Measurements from ENCODE around the gene WDR46. TPM values are rescaled to one million over a fixed set of nuclear protein-coding genes. Genes with fewer than 3 reads are reported as not detected.

The WDR46 gene
- total and polyA plus RNA-seq, 2 of the 13 experiments (the other 11 are each of a cell fraction or from before 2014, with no cell fraction given) = 47.4 to 105 TPM

DNA sequence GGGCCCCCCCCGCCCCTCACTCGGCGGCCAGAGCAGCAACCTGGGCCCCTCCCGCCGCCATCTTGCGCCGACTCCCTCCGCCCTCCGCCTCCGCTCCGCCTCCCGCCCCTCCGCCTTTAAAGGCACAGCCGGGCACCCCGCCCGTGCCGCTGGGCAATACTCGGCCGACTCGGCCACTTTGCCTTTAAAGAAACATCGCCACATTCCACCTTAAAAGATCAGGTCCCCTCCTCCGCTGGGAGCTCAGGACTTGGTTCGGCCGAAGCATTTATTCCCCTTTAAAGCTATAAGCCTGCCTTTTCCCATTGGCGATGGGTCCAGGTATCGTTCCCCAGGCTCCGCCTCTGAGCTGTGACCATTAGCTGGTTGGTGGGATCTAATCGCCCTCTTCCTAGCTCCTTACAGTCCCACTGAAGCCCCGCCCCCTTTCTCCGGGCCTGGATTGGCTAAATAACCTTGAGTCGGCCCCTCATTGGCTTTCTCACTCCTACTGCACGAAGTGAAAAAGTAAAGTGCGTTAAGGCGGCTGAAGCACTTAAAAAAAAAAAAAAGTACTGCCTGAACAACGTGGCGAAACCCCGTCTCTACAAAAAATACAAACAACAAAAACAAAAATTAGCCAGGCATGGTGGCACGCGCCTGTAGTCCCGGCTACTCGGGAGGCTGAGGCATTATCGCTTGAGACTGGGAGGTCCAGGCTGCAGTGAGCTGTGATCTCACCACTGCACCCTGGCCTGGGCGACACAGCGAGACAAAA, 28.8 kb upstream of the WDR46 start, which contains the start of gene ZBTB22 (continued):
- TF ChIP-seq, protein P1, sequence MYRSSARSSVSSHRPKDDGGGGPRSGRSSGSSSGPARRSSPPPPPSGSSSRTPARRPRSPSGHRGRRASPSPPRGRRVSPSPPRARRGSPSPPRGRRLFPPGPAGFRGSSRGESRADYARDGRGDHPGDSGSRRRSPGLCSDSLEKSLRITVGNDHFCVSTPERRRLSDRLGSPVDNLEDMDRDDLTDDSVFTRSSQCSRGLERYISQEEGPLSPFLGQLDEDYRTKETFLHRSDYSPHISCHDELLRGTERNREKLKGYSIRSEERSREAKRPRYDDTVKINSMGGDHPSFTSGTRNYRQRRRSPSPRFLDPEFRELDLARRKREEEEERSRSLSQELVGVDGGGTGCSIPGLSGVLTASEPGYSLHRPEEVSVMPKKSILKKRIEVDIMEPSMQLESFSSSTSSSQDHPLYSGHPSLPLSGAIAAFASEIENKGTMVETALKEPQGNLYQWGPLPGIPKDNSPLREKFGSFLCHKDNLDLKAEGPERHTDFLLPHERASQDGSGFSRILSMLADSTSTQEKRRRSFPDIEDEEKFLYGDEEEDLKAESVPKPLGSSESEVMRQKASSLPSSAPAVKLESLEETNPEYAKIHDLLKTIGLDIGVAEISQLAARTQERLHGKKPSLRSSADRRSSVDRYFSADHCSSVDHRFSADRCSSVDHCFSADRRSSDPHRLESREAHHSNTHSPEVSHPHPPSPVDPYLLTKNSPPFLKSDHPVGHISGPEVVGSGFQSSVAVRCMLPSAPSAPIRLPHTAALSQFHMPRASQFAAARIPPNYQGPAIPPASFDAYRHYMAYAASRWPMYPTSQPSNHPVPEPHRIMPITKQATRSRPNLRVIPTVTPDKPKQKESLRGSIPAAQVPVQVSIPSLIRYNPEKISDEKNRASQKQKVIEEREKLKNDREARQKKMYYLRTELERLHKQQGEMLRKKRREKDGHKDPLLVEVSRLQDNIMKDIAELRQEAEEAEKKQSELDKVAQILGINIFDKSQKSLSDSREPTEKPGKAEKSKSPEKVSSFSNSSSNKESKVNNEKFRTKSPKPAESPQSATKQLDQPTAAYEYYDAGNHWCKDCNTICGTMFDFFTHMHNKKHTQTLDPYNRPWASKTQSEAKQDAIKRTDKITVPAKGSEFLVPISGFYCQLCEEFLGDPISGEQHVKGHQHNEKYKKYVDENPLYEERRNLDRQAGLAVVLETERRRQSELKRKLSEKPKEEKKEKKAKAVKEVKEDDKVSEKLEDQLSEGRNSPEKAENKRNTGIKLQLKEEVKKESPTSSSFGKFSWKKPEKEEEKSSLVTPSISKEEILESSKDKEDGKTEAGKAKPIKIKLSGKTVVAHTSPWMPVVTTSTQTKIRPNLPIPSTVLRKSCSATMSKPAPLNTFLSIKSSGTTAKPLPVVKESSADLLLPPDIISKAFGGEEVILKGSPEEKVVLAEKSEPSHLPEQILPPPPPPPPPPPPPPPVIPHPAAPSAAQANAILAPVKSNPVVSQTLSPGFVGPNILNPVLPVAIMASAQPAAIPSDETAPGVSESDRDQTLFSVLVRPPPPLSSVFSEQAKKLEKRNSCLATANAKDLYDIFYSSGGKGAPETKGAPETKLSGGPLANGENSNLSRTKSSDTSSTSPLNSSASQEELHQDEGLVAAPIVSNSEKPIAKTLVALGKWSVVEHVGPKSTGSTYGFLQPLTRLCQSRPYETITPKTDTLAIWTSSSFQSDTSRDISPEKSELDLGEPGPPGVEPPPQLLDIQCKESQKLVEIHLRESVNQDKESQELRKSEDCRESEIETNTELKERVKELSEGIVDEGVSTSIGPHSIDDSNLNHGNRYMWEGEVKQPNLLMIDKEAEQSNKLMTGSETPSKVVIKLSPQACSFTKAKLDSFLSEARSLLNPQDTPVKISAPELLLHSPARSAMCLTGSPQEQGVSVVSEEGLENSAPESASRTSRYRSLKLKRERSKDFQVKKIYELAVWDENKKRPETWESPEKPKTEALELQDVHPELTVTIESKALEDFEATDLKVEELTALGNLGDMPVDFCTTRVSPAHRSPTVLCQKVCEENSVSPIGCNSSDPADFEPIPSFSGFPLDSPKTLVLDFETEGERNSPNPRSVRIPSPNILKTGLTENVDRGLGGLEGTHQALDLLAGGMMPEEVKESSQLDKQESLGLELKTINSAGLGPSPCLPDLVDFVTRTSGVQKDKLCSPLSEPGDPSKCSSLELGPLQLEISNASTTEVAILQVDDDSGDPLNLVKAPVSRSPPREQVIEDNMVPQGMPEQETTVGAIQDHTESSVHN (CRISPR knock-in tag; IDR thresholded peaks at IDR 0.05) = no peak
- TF ChIP-seq SP140L (CRISPR knock-in tag; IDR thresholded peaks at IDR 0.05; ENCODE audit: borderline replicate concordance) = 0 out of 2 replicates have a peak, but pooled peaks have one; percentile 19
- TF ChIP-seq, protein P2, sequence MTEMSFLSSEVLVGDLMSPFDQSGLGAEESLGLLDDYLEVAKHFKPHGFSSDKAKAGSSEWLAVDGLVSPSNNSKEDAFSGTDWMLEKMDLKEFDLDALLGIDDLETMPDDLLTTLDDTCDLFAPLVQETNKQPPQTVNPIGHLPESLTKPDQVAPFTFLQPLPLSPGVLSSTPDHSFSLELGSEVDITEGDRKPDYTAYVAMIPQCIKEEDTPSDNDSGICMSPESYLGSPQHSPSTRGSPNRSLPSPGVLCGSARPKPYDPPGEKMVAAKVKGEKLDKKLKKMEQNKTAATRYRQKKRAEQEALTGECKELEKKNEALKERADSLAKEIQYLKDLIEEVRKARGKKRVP (CRISPR knock-in tag; IDR thresholded peaks at IDR 0.05) = no peak
- peak; percentile 66; the same call in 1 of the 2 replicates for TF ChIP-seq DR1 (CRISPR knock-in tag; IDR thresholded peaks at IDR 0.05)
- TF ChIP-seq GZF1 (CRISPR knock-in tag; IDR thresholded peaks at IDR 0.05) = no peak
- no peak for TF ChIP-seq HHEX (CRISPR knock-in tag; IDR thresholded peaks at IDR 0.05)
- no peak for TF ChIP-seq SETDB1 (CRISPR knock-in tag; IDR thresholded peaks at IDR 0.05; ENCODE audit: borderline replicate concordance)
- TF ChIP-seq ATRX (CRISPR knock-in tag; IDR thresholded peaks at IDR 0.05; ENCODE audit: borderline replicate concordance) = no peak
- TF ChIP-seq ZNF549 (CRISPR knock-in tag; IDR thresholded peaks at IDR 0.05) = no peak
- TF ChIP-seq PLRG1 (conservative IDR thresholded peaks at IDR 0.05) = no peak
- TF ChIP-seq ELF3 (CRISPR knock-in tag; IDR thresholded peaks at IDR 0.05) = no peak
- no peak for TF ChIP-seq ZSCAN22 (CRISPR knock-in tag; IDR thresholded peaks at IDR 0.05)
- no peak; the same call in 1 of the 2 replicates for TF ChIP-seq ZBTB20 (CRISPR knock-in tag; IDR thresholded peaks at IDR 0.05; ENCODE audit: borderline replicate concordance, low read depth)
- no peak for TF ChIP-seq ZKSCAN5 (CRISPR knock-in tag; IDR thresholded peaks at IDR 0.05)
- TF ChIP-seq, protein P3, sequence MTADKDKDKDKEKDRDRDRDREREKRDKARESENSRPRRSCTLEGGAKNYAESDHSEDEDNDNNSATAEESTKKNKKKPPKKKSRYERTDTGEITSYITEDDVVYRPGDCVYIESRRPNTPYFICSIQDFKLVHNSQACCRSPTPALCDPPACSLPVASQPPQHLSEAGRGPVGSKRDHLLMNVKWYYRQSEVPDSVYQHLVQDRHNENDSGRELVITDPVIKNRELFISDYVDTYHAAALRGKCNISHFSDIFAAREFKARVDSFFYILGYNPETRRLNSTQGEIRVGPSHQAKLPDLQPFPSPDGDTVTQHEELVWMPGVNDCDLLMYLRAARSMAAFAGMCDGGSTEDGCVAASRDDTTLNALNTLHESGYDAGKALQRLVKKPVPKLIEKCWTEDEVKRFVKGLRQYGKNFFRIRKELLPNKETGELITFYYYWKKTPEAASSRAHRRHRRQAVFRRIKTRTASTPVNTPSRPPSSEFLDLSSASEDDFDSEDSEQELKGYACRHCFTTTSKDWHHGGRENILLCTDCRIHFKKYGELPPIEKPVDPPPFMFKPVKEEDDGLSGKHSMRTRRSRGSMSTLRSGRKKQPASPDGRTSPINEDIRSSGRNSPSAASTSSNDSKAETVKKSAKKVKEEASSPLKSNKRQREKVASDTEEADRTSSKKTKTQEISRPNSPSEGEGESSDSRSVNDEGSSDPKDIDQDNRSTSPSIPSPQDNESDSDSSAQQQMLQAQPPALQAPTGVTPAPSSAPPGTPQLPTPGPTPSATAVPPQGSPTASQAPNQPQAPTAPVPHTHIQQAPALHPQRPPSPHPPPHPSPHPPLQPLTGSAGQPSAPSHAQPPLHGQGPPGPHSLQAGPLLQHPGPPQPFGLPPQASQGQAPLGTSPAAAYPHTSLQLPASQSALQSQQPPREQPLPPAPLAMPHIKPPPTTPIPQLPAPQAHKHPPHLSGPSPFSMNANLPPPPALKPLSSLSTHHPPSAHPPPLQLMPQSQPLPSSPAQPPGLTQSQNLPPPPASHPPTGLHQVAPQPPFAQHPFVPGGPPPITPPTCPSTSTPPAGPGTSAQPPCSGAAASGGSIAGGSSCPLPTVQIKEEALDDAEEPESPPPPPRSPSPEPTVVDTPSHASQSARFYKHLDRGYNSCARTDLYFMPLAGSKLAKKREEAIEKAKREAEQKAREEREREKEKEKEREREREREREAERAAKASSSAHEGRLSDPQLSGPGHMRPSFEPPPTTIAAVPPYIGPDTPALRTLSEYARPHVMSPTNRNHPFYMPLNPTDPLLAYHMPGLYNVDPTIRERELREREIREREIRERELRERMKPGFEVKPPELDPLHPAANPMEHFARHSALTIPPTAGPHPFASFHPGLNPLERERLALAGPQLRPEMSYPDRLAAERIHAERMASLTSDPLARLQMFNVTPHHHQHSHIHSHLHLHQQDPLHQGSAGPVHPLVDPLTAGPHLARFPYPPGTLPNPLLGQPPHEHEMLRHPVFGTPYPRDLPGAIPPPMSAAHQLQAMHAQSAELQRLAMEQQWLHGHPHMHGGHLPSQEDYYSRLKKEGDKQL (CRISPR knock-in tag; IDR thresholded peaks at IDR 0.05; ENCODE audit: low read depth) = no peak
